ENCODE measurements around the gene GDNF.
"Not testable (repeated sequence)": the region's sequence is repeated elsewhere in the genome, so short reads cannot be mapped to it uniquely, and the experiment has no call there.

The GDNF gene

GRCh38 chr5:37815913-37816312, 23.9 kb downstream of the GDNF start:
- DNase-seq (ENCODE audit: low read depth in 2 of 2), result no peak

- no peak for DNase-seq (ENCODE audit: low read depth in 2 of 2)
These were observed 25.1 kb downstream of the GDNF start for GRCh38 chr5:37814699-37815098.

- no peak for DNase-seq (ENCODE audit: low read depth in 2 of 2)
These were observed 27.5 kb downstream of the GDNF start for GRCh38 chr5:37812365-37812764.

- DNase-seq (ENCODE audit: low read depth in 2 of 2), result no peak
These were observed 28.0 kb downstream of the GDNF start for GRCh38 chr5:37811866-37812265.

DNA sequence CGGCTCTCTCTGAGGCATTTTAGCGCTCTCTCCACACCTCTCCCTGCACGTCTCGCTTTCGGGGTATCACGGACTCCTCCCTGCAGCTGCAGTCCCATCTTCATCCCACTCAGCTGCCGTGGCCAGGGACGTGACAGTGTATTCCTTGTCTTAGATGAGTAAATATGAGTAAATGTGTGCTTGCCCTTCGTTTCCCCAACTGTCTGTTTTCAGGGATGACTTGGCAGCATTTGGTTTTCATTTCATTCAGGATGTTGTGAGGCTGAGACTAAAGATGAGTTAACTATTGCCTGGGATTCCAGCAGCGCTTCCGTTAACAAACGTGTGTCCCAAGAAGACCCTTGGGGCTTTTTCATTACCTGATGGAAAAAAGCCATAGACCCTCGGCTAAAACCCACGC, 29.5 kb downstream of the GDNF start:
- no peak for DNase-seq (ENCODE audit: low read depth in 2 of 2)

DNA sequence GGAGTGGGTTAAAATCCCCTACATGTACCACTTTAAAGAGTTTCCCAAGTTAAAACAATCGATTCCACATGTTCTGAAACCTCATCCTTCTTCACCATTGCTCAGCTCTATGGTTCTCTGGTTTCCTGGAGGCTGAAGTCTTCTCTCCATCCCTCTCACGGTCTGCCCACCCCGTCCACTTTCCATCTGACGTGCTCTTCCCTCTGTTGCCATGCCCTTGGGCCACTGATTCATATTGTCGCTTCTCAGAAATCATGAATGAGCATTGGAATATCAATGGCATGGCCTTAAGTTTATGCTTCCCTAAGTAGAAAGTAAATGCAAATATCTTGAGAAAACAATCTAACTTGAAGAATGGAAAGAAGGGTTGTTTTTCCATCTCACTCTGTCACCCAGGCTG, 30.9 kb downstream of the GDNF start:
- no peak for DNase-seq (ENCODE audit: low read depth in 2 of 2)

DNA sequence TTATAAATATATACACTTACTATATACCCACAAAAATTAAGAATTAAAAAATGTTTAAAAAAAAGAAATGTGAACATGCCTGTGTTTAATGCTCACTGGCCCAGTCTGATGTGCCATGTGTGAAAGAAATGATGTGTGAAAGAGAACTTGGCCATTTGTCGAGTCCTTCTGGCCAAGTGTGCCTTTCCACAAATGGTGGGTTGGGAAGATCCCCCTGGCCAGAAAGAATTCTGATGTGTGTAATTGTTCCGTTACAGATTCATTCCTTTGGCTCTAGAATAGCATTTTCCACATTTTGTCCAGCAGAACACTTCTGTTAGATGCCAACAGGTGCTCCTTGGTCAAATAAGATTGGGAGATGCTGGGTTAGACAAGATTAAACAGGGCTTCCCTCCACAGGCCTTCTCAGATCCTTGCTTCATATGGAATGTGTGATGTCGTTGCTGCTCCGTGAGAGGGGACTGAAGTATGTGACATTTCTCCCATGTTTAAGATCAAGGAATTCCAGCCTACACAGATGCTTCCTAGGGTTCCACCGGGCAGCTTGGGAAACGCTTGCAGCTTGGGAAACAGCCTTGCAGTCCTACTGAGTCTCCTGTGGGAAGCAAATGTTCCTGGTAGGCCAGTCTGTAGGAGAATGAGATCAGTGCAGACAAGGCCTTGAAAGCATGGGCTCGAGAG, 32.1 kb downstream of the GDNF start:
- no peak for DNase-seq (ENCODE audit: low read depth in 2 of 2)

DNA sequence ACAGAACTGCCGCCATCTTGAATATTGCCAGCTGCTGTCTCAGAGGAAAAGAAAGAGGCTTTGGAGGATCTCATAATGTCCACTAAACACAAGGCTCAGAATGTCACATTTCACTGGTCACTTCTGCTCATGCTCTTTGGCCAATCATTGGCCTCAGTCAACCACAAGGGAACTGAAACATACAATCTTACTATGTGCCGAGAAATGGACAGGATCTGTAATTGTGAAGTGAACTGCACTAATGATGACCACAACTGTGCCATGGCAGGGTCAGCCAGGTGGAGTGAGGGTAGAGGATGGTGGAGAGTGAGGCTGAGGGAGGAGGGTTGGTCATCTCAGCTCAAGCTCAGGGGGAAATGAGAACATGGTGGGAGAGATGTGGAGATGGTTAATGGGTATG, 32.8 kb downstream of the GDNF start:
- no peak for DNase-seq (ENCODE audit: low read depth in 2 of 2)

DNA sequence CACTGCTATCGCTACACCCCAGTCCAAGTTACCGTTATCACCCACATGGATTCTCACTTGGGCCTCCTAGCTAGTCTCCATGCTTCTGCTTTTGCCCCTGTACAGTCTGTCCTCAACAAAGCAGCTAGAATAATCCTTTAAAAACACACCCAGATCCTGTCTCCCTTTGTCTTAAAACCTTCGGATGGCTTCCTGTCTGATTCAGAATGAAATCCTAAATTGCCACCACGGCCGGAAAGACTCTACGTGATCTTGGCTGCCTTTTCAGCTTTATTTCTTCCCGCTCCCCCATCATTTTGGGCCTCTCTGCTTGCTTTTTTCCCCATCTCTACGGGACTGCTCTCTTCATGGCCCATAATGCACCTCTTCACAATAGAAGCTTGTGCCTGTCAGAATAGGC, 33.4 kb downstream of the GDNF start:
- DNase-seq (ENCODE audit: low read depth in 2 of 2), result no peak

- DNase-seq (ENCODE audit: low read depth in 2 of 2), result no peak
These were observed 33.8 kb downstream of the GDNF start for GRCh38 chr5:37806016-37806415.

GRCh38 chr5:37804401-37804800, 35.4 kb downstream of the GDNF start:
- DNase-seq (ENCODE audit: low read depth in 2 of 2), result no peak

DNA sequence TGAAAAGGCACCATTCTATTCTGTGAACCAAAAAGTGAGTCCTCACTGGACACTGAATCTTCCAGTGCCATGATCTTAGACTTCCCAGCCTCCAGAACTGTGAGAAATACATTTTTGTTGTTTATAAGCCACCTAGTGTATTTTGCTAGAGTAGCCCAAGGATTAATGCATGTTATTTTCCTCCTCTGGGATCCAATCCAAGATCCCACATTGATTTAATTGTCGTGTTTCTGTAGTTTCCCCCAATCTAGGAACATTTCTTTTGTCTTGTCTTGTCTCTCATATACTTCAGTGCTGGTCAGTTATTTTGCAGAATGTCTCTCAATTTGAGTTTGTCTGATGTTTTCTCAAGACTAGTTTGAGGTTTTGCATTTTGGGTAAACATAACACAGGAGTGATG, 36.4 kb downstream of the GDNF start:
- no peak for DNase-seq (ENCODE audit: low read depth in 2 of 2)

- DNase-seq (ENCODE audit: low read depth in 2 of 2), result no peak
These were observed 38.3 kb downstream of the GDNF start for GRCh38 chr5:37801521-37801920.

DNA sequence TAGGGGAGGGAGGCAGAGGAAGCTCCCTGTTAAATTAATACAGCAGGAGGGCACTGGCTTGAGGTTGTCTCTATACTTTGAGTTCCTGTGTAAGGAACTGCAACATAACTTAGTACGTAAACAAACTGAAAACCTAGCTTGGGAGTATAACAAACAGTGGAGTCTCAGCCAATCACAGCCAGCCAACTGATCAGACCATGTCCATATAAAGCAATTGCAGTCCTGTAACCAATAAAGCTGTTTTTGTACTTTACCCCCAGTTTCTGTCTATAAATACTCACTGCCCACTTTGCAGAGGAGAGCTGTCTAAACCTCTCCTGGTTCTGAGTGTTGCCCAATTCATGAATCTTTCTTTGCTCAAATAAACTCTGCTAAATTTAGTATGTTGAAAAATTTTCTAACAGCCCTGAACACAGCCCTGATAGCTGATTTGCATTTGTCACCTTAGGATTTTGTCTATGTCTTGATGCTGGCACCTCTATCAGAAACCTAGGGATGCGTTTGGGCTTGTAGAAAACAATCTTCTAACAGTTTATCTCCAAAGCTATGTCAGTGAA, 39.9 kb downstream of the GDNF start:
- DNase-seq (ENCODE audit: low read depth in 2 of 2), result no peak

DNA sequence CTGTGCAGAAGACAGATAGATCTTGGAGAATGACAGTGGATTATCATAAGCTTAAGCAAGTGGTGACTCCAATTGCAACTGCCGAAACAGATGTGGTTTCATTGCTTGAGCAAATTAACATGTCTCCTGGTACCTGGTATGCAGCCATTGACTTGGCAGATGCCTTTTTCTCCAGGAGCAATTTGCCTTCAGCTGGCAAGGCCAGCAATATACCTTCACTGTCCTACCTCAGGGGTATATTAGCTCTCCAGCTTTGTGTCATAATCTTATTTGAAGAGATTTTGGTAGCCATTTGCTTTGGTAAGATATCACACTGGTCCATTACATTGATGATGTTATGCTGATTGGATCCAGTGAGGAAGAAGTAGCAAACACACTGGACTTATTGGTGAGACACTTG, 43.4 kb downstream of the GDNF start:
- not testable (repeated sequence) for DNase-seq (ENCODE audit: low read depth in 2 of 2)

DNA sequence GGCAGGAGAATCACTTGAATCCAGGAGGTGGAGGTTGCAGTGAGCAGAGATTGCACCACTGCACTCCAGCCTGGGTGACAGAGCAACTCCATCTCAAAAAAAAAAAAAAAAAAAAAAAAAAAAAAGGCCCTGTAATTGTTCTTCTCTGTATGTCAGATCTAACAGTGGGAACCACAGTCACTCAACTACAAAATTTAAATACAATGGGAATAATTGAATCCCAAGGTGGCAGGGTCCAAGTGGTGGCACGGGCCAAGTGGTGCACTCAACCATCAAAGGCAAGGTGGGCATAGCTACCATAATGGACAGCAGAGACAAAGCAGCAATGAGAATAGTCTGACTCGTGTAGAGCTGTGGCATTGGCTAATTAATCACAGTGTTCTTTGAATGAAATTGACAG, 44.5 kb downstream of the GDNF start:
- not testable (repeated sequence) for DNase-seq (ENCODE audit: low read depth in 2 of 2)

DNA sequence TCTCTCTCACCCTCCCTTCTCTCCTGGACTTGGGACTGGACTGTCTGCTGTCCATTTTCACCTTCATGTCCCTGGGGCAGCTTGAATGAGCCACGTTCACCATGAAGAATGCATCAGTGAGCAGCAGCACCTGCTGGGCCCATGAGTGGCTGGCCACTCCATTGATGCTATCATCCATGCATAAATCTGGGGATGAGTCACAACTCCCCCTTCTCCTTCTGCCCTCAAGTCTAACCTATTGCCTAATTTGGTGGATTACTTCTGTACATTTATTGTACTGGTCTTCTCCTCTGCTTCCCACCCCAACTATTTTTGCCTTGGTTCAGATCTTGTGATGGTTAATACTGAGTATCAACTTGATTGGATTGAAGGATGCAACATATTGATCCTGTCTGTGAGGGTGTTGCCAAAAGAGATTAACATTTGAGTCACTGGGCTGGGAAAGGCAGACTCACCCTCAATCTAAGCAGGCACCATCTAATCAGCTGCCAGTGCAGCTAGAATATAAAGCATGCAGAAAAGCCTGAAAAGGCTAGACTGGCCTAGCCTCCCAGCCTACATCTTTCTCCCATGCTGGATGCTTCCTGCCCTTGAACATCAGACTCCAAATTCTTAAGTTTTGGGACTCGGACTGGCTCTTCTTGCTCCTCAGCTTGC, 46.7 kb downstream of the GDNF start:
- no peak for DNase-seq (ENCODE audit: low read depth in 2 of 2)

DNA sequence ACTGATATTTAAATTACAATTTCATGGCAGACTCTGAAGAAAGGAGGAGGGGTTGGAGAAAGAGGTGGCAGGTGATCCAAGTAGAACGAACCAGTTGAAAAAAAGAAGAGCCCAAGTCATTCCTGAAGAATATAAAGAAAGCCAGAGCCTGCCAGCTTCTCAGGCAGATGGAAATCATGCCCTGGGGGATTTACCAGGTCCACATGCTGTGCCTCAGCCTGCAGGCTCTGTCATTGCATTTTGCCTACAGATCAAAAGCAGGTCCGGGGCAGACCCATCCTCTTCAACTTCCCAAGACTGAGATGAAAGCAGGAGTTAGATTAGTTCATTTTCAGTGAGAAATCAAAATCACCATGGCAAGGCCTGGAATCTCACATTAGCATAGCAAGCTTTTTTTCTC, 48.5 kb downstream of the GDNF start:
- no peak for DNase-seq (ENCODE audit: low read depth in 2 of 2)

- no peak for DNase-seq (ENCODE audit: low read depth in 2 of 2)
These were observed 49.9 kb downstream of the GDNF start for GRCh38 chr5:37789991-37790390.

- DNase-seq (ENCODE audit: low read depth in 2 of 2), result no peak
These were observed 52.1 kb downstream of the GDNF start for GRCh38 chr5:37787742-37788141.

GRCh38 chr5:37786862-37787519, 52.9 kb downstream of the GDNF start:
- DNase-seq (ENCODE audit: low read depth in 2 of 2), result no peak

- DNase-seq (ENCODE audit: low read depth in 2 of 2), result no peak
These were observed 53.4 kb downstream of the GDNF start for GRCh38 chr5:37786416-37786815.

DNA sequence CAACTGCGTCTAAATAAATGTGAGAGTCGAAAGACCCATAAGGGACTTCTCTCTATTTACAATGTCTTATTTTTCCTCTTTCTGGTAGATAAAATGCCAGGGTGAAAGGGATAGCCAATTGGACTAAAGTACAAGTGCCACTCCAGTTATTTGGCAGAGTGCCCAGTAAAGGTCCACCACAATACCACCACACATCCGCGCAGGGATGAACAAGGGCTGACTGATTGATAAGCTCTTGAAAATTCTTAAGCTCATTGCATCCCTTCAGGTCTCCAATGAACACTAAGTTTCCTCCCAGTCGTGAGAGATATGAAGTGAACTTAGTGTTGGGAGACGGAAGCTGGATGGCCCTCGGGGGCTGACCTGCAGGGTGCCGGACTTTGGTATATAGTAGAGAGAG, 58.4 kb downstream of the GDNF start:
- not testable (repeated sequence) for DNase-seq (ENCODE audit: low read depth in 2 of 2)
